K562 (cell line): ENCODE data around the gene POLD2. TPM values are rescaled to one million over a fixed set of nuclear protein-coding genes. Genes with fewer than 3 reads are reported as not detected.

Experiments
- ASH1L ChIP-seq: fragments of 450-650 bp; IDR thresholded peaks from 2 replicates; pipeline ENCODE4 v1.6.1; 2018; ENCODE audit warnings: borderline replicate concordance, mild to moderate bottlenecking, low read depth; ENCODE audit not compliant: partially characterized antibody
- E2F8 ChIP-seq: fragments of 450-650 bp; IDR thresholded peaks from 2 replicates; pipeline ENCODE4 v1.7.1; 2018; ENCODE audit warnings: mild to moderate bottlenecking, low read depth; ENCODE audit not compliant: partially characterized antibody
- ELF1 ChIP-seq: fragments of 200-800 bp; sonication (Bioruptor generic); IDR thresholded peaks from 2 replicates; pipeline ENCODE4 v1.6.1; 2016; ENCODE audit warnings: missing genetic modification characterization, missing compliant biosample characterization
- FOS ChIP-seq: IDR thresholded peaks from 3 replicates; pipeline ENCODE4 v1.6.1; 2011; ENCODE audit not compliant: insufficient read length; ENCODE audit errors: extremely low read depth
- GABPB1 ChIP-seq: sonication (generic); formaldehyde crosslinking; IDR thresholded peaks from 2 replicates; pipeline ENCODE4 v1.8.0; 2022; ENCODE audit warnings: mild to moderate bottlenecking, missing genetic modification reagents
- GATAD2B ChIP-seq: fragments of 450-650 bp; IDR thresholded peaks from 2 replicates; pipeline ENCODE4 v1.6.1; 2017; ENCODE audit warnings: mild to moderate bottlenecking, borderline replicate concordance
- HDAC2 ChIP-seq: fragments of 450-650 bp; IDR thresholded peaks from 2 replicates; pipeline ENCODE4 v1.6.1; 2016; ENCODE audit warnings: mild to moderate bottlenecking
- ID3 ChIP-seq, 2 experiments: fragments of 250-450 bp in 1 of 2; fragments of 450-650 bp in 1 of 2; sonication (Bioruptor Pico) in 1 of 2; IDR thresholded peaks; 2 replicates each; pipeline versions ENCODE4 v1.6.1 to v1.8.0; 2016 to 2021; ENCODE audit warnings: mild to moderate bottlenecking in 2 of 2, moderate library complexity in 2 of 2, missing compliant biosample characterization in 1 of 2, missing genetic modification characterization in 1 of 2
- LCOR ChIP-seq: sonication (generic); formaldehyde crosslinking; IDR thresholded peaks from 2 replicates; pipeline ENCODE4 v1.8.0; 2022; ENCODE audit warnings: mild to moderate bottlenecking, missing genetic modification reagents
- MAFK ChIP-seq: IDR thresholded peaks from 2 replicates; pipeline ENCODE4 v1.6.1; 2011; ENCODE audit warnings: low read length, improper control_type of control experiment
- MAX ChIP-seq: sonication (generic); formaldehyde crosslinking; IDR thresholded peaks from 2 replicates; pipeline ENCODE4 v1.9.0; 2022; ENCODE audit warnings: mild to moderate bottlenecking, missing genetic modification reagents
- MIER1 ChIP-seq: fragments of 450-650 bp; IDR thresholded peaks from 2 replicates; pipeline ENCODE4 v1.6.1; 2016; ENCODE audit warnings: antibody characterized with exemption, mild to moderate bottlenecking, low read depth
- POLR2B ChIP-seq: fragments of 450-650 bp; IDR thresholded peaks from 2 replicates; pipeline ENCODE4 v1.6.1; 2018; ENCODE audit warnings: low read depth; ENCODE audit not compliant: partially characterized antibody
- POLR2G ChIP-seq: fragments of 200-400 bp; formaldehyde crosslinking; IDR thresholded peaks from 2 replicates; pipeline ENCODE4 v1.6.1; 2017; ENCODE audit warnings: low read depth, mild to moderate bottlenecking, antibody characterized with exemption, low read length, moderate library complexity
- SRSF9 ChIP-seq: fragments of 200-400 bp; formaldehyde crosslinking; IDR thresholded peaks from 2 replicates; pipeline ENCODE4 v1.6.1; 2017; ENCODE audit warnings: low read depth, low read length, borderline replicate concordance
- TFAP4 ChIP-seq: sonication (generic); formaldehyde crosslinking; IDR thresholded peaks from 2 replicates; pipeline ENCODE4 v1.8.0; 2022; ENCODE audit warnings: missing genetic modification reagents, mild to moderate bottlenecking, moderate library complexity, borderline replicate concordance
- THAP7 ChIP-seq: fragments of 250-450 bp; sonication (Bioruptor Pico); IDR thresholded peaks from 2 replicates; pipeline ENCODE4 v1.5.0; 2021
- ZBTB2 ChIP-seq: fragments of 450-650 bp; IDR thresholded peaks from 2 replicates; pipeline ENCODE4 v1.6.1; 2016; ENCODE audit warnings: antibody characterized with exemption
- ZNF121 ChIP-seq: sonication (generic); formaldehyde crosslinking; conservative IDR thresholded peaks from 2 replicates; pipeline ENCODE4 v1.8.0; 2022; ENCODE audit warnings: missing genetic modification reagents
- ZNF511 ChIP-seq: sonication (generic); formaldehyde crosslinking; IDR thresholded peaks from 2 replicates; pipeline ENCODE4 v1.8.0; 2022; ENCODE audit warnings: mild to moderate bottlenecking, missing genetic modification reagents
- polyA plus RNA-seq, 8 experiments: library from polyadenylated mRNA; depleted of rRNA in 4 of 8; stranded (reverse) in 5 of 8; unstranded in 3 of 8; fragments of >200 nt; fragmentation: Nextera tagmentation in 2 of 8; fragmentation: Illumina TruSeq in 1 of 8; extraction: Ambion mirVana in 2 of 8; extraction: Trizol in 1 of 8; gene quantifications; 2 replicates each; pipeline versions ENCODE4 v1.2.1 to v1.2.3, GENCODE V29; 2011 to 2014; ENCODE audit warnings: inconsistent platforms in 1 of 8, missing spikeins in 1 of 8
- total RNA-seq, 7 experiments: library from RNA; depleted of rRNA in 6 of 7; stranded (reverse); fragments of >200 nt in 6 of 7; fragmentation: Illumina TruSeq in 2 of 7; extraction: Trizol in 2 of 7; gene quantifications; 2 replicates each; pipeline versions ENCODE4 v1.2.1 to v1.2.3, GENCODE V29; 2011 to 2021; ENCODE audit warnings: low replicate concordance in 1 of 7

POLD2 gene
- total and polyA plus RNA-seq, 9 of the 15 experiments (the other 6 are each of a cell fraction or from before 2014, with no cell fraction given), result 29.7 to 259 (median 225) TPM

- TF ChIP-seq POLR2G (peak; percentile 80), TFAP4 (CRISPR knock-in tag) (0 out of 2 replicates have a peak, but pooled peaks have one; percentile 3), HDAC2 (0 out of 2 replicates have a peak, but pooled peaks have one; percentile 54), MAX (CRISPR knock-in tag) (peak; percentile 91), GABPB1 (CRISPR knock-in tag) (peak; percentile 76; the same call in 1 of the 2 replicates), GATAD2B (peak; percentile 38; the same call in 1 of the 2 replicates), MIER1 (0 out of 2 replicates have a peak, but pooled peaks have one; percentile 55), E2F8 (peak; percentile 47), ZNF511 (CRISPR knock-in tag) (0 out of 2 replicates have a peak, but pooled peaks have one; percentile 57), MAFK (no peak), ZBTB2 (peak; percentile 70; the same call in 1 of the 2 replicates), SRSF9 (no peak), ZNF121 (CRISPR knock-in tag) (peak; percentile 77), LCOR (0 out of 2 replicates have a peak, but pooled peaks have one; percentile 9), POLR2B (peak; percentile 19), FOS (peak; percentile 88), ASH1L (peak; percentile 45), ELF1 (tag) (no peak), THAP7 (CRISPR knock-in tag) (0 out of 2 replicates have a peak, but pooled peaks have one; percentile 24), ID3 (CRISPR knock-in tag; IDR thresholded peaks at IDR 0.05) (no peak), ID3 (tag; IDR thresholded peaks at IDR 0.05) (peak; percentile 31; the same call in 1 of the 2 replicates)
- TF ChIP-seq, all 486 proteins: peak for 62
Measured at GRCh38 chr7:44082541-44083207, 40.7 kb downstream of the POLD2 start (continued).
